Measurements from ENCODE around the gene TMEM225B. TPM values are rescaled to one million over a fixed set of nuclear protein-coding genes. Genes with fewer than 3 reads are reported as not detected.

The TMEM225B gene
- total RNA-seq, 2 experiments from 2014 or later = 0.98 to 1.7 TPM

GRCh38 chr7:99616359-99617191, 18.5 kb downstream of the TMEM225B start, which contains the start of gene ZSCAN25:
Gene ZSCAN25 (plus strand): TSS chr7:99616946. CDS start chr7:99619607, 2,661 bp downstream.
- intact Hi-C loops (cut with micrococcal nuclease) = loop anchor here (1.0 to 2.0 kb wide), 4 partner anchors 8 to 144 kb away; partner anchors contain the start of genes ZNF394 and ZNF789
- peaks cover 30% of the 10 kb centered on the region for H3K36me3 Mint-ChIP-seq (ENCODE audit: low read depth)
- CTCF ChIA-PET = interaction anchor here (0.7 to 2.4 kb wide), 9 partner anchors 13 to 300 kb away, joined by 3 to 8 read pairs (median 3); no protein-coding TSS in a partner anchor

GRCh38 chr7:99617192-99617781, 19.2 kb downstream of the TMEM225B start:
- Mint-ChIP-seq H3K27ac (peak overlapping the region; percentile 92), H3K9me3 (no peaks in the 10 kb centered on the region), H3K4me3 (peak overlapping the region; percentile 95), H3K36me3 (ENCODE audit: low read depth) (peaks cover 33% of the 10 kb centered on the region), H3K27me3 (ENCODE audit: low read depth) (no peaks in the 10 kb centered on the region), H3K4me1 (ENCODE audit: low read depth) (peaks cover 37% of the 10 kb centered on the region)
- CTCF ChIA-PET = interaction anchor here (0.7 to 2.4 kb wide), 5 partner anchors 13 to 299 kb away, joined by 3 to 8 read pairs (median 3); no protein-coding TSS in a partner anchor
- DNase-seq = no peak
- intact Hi-C loops (cut with micrococcal nuclease) = loop anchor here (2.0 kb wide), 2 partner anchors 54 to 144 kb away; partner anchors contain the start of gene ZNF789

More at GRCh38 chr7:99616359-99617191, 18.5 kb downstream of the TMEM225B start, which contains the start of gene ZSCAN25:
- peaks cover 35% of the 10 kb centered on the region for H3K4me1 Mint-ChIP-seq (ENCODE audit: low read depth)
- peak within 1 kb of the TSS; percentile 92 for H3K27ac Mint-ChIP-seq
- no peaks in the 10 kb centered on the region for H3K9me3 Mint-ChIP-seq
- DNase-seq = peak; percentile 91
- no peaks in the 10 kb centered on the region for H3K27me3 Mint-ChIP-seq (ENCODE audit: low read depth)
- peak within 1 kb of the TSS; percentile 95 for H3K4me3 Mint-ChIP-seq

GRCh38 chr7:99618726-99619125, 20.7 kb downstream of the TMEM225B start:
- Mint-ChIP-seq H3K4me3 (peak overlapping the region; percentile 95), H3K27ac (peak overlapping the region; percentile 92), H3K4me1 (ENCODE audit: low read depth) (peaks cover 52% of the 10 kb centered on the region), H3K36me3 (ENCODE audit: low read depth) (peaks cover 48% of the 10 kb centered on the region), H3K27me3 (ENCODE audit: low read depth) (no peaks in the 10 kb centered on the region), H3K9me3 (no peaks in the 10 kb centered on the region)
- no peak for DNase-seq
- intact Hi-C loops (cut with micrococcal nuclease) = no loop called here
- CTCF ChIA-PET = no interaction called here

DNA sequence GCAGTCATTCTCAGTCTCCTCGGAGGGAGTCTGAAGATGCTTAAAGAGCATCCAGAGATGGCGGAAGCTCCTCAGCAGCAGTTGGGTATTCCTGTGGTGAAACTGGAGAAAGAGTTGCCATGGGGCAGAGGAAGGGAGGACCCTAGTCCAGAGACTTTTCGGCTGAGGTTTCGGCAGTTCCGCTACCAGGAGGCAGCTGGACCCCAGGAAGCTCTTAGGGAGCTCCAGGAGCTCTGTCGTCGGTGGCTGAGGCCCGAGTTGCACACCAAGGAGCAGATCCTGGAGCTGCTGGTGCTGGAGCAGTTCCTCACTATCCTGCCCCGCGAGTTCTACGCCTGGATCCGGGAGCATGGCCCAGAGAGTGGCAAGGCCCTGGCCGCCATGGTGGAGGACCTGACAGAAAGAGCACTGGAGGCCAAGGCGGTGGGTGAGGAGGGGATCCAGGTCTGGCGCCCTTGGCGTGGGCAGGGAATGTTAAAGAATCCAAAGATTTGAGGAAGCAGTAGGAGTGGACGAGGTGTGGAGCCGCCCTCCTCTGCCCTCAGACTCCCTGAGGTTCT, 21.6 kb downstream of the TMEM225B start:
- Mint-ChIP-seq H3K4me3 (no peak overlapping the region), H3K27me3 (ENCODE audit: low read depth) (no peaks in the 10 kb centered on the region), H3K27ac (peak overlapping the region; percentile 92), H3K36me3 (ENCODE audit: low read depth) (peaks cover 57% of the 10 kb centered on the region), H3K9me3 (no peaks in the 10 kb centered on the region), H3K4me1 (ENCODE audit: low read depth) (peaks cover 61% of the 10 kb centered on the region)
- intact Hi-C loops (cut with micrococcal nuclease) = no loop called here
- no peak for DNase-seq
- CTCF ChIA-PET = no interaction called here

GRCh38 chr7:99621271-99621670, 23.2 kb downstream of the TMEM225B start:
- Mint-ChIP-seq H3K9me3 (no peaks in the 10 kb centered on the region), H3K4me1 (ENCODE audit: low read depth) (peaks cover 70% of the 10 kb centered on the region), H3K36me3 (ENCODE audit: low read depth) (peaks cover 72% of the 10 kb centered on the region), H3K4me3 (no peak overlapping the region), H3K27me3 (ENCODE audit: low read depth) (no peaks in the 10 kb centered on the region), H3K27ac (peak overlapping the region; percentile 96)
- intact Hi-C loops (cut with micrococcal nuclease) = no loop called here
- no peak for DNase-seq
- CTCF ChIA-PET = interaction anchor here (1.0 kb wide), 1 partner anchor 9 kb away, joined by 3 read pairs; no protein-coding TSS in a partner anchor

DNA sequence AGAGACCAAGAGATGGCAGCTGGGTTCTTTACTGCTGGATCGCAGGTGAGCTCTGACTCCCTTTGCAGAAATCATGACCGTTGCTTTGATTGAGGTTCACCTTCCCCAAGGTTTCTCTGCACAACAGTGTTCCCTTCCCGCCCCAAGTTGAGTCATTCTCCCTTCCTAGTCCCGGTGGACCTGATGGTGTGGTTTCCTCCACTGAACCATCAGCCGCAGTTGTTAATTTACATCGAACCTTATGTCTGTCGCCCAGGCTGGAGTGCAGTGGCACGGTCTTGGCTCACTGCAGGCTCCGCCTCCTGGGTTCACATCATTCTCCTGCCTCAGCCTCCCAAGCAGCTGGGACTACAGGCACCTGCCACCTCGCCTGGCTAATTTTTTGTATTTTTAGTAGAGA, 24.5 kb downstream of the TMEM225B start:
- DNase-seq = no peak
- Mint-ChIP-seq H3K4me1 (ENCODE audit: low read depth) (peaks cover 75% of the 10 kb centered on the region), H3K27ac (peak overlapping the region; percentile 96), H3K27me3 (ENCODE audit: low read depth) (no peaks in the 10 kb centered on the region), H3K4me3 (no peak overlapping the region), H3K36me3 (ENCODE audit: low read depth) (peaks cover 79% of the 10 kb centered on the region), H3K9me3 (no peaks in the 10 kb centered on the region)
- CTCF ChIA-PET = interaction anchor here (0.9 kb wide), 2 partner anchors 8 to 97 kb away, joined by 3 read pairs; no protein-coding TSS in a partner anchor
- intact Hi-C loops (cut with micrococcal nuclease) = no loop called here

GRCh38 chr7:99623091-99623693, 25.1 kb downstream of the TMEM225B start:
- H3K4me3 Mint-ChIP-seq = peak overlapping the region; percentile 91
- H3K4me1 Mint-ChIP-seq (ENCODE audit: low read depth) = peaks cover 69% of the 10 kb centered on the region
- intact Hi-C loops (cut with micrococcal nuclease) = loop anchor here (1.0 kb wide), 1 partner anchor 14 kb away; no protein-coding TSS in a partner anchor
- H3K9me3 Mint-ChIP-seq = no peaks in the 10 kb centered on the region
- CTCF ChIA-PET = no interaction called here
- peak overlapping the region; percentile 96 for H3K27ac Mint-ChIP-seq
- no peaks in the 10 kb centered on the region for H3K27me3 Mint-ChIP-seq (ENCODE audit: low read depth)
- peak; percentile 56 for DNase-seq
- peaks cover 79% of the 10 kb centered on the region for H3K36me3 Mint-ChIP-seq (ENCODE audit: low read depth)

DNA sequence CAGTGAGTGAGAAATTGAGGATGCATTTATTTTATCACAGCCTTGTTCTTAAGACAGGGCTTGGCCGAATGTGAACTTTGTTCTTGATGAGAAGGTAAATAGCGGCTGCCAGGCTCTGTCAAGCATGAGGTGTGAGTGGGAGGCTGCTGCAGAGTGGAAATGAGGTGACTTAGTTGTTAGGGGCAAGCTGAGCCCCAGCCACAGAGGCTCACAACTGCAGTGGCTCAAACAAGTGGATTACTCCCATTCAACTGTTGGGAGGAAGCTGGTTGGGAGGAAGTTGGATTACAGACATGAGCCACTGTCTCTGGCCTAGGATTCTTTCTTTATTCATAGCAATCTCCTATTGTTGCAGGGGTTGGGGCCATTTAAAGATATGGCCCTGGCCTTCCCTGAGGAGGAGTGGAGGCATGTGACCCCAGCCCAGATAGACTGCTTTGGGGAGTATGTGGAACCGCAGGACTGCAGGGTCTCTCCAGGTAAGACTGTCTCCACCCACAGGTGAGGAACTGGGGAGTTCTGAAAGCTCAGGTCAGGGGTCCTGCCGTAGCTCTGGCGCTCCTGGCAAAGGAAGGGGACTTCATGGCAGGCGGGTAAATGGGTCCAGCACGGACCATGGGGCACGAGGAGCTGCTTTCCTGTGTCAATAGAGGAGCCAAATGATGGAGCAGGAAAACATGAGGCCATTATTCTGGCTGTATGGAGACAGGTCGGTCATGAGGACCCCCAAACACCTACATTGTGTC, 25.8 kb downstream of the TMEM225B start:
- Mint-ChIP-seq H3K9me3 (no peaks in the 10 kb centered on the region), H3K36me3 (ENCODE audit: low read depth) (peaks cover 79% of the 10 kb centered on the region), H3K27me3 (ENCODE audit: low read depth) (no peaks in the 10 kb centered on the region), H3K4me1 (ENCODE audit: low read depth) (peaks cover 62% of the 10 kb centered on the region), H3K4me3 (peak overlapping the region; percentile 91), H3K27ac (peak overlapping the region; percentile 96)
- peak; percentile 67 for DNase-seq
- CTCF ChIA-PET = interaction anchor here (0.7 to 1.0 kb wide), 3 partner anchors 98 to 412 kb away, joined by 3 read pairs; no protein-coding TSS in a partner anchor
- intact Hi-C loops (cut with micrococcal nuclease) = loop anchor here (1.0 kb wide), 3 partner anchors 8 to 152 kb away; partner anchors contain the start of genes ZNF789 and ZSCAN25

DNA sequence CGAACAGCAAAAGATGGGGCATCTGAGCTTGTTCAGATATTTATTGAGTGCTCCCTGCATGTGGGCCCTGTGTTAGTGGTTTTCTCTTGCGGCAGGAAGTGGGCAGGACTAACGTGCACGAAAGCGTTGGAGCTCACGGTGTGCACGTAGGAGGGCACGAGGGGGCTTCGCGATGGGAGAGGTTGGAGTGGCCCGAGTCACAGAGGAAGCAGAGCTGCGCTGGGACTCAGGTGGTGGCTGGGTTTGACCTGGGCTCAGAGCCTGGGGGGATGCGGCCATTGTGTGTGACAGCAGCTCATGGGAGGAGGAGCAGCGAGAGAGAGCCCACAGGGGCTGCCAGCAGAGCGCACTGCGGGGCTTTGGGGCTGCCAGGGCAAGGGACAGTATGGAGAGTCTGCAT, 26.4 kb downstream of the TMEM225B start:
- peak; percentile 87 for DNase-seq
- Mint-ChIP-seq H3K4me3 (peak overlapping the region; percentile 91), H3K9me3 (no peaks in the 10 kb centered on the region), H3K27ac (peak overlapping the region; percentile 96), H3K27me3 (ENCODE audit: low read depth) (no peaks in the 10 kb centered on the region), H3K36me3 (ENCODE audit: low read depth) (peaks cover 77% of the 10 kb centered on the region), H3K4me1 (ENCODE audit: low read depth) (peaks cover 59% of the 10 kb centered on the region)
- CTCF ChIA-PET = interaction anchor here (0.6 to 1.0 kb wide), 5 partner anchors 99 to 411 kb away, joined by 3 to 4 read pairs (median 3); no protein-coding TSS in a partner anchor
- intact Hi-C loops (cut with micrococcal nuclease) = loop anchor here (1.0 kb wide), 2 partner anchors 8 to 152 kb away; partner anchors contain the start of genes ZNF789 and ZSCAN25

- Mint-ChIP-seq H3K9me3 (no peaks in the 10 kb centered on the region), H3K27ac (peak overlapping the region; percentile 96), H3K4me1 (ENCODE audit: low read depth) (peaks cover 65% of the 10 kb centered on the region), H3K4me3 (peak overlapping the region; percentile 91), H3K27me3 (ENCODE audit: low read depth) (no peaks in the 10 kb centered on the region), H3K36me3 (ENCODE audit: low read depth) (peaks cover 78% of the 10 kb centered on the region)
- no peak for DNase-seq
- intact Hi-C loops (cut with micrococcal nuclease) = no loop called here
- CTCF ChIA-PET = interaction anchor here (1.0 kb wide), 1 partner anchor 215 kb away, joined by 4 read pairs; no protein-coding TSS in a partner anchor
These were observed 27.3 kb downstream of the TMEM225B start for GRCh38 chr7:99625321-99625720.

GRCh38 chr7:99625961-99626360, 27.9 kb downstream of the TMEM225B start:
- peak overlapping the region; percentile 91 for H3K4me3 Mint-ChIP-seq
- CTCF ChIA-PET = no interaction called here
- peaks cover 71% of the 10 kb centered on the region for H3K4me1 Mint-ChIP-seq (ENCODE audit: low read depth)
- intact Hi-C loops (cut with micrococcal nuclease) = no loop called here
- H3K27me3 Mint-ChIP-seq (ENCODE audit: low read depth) = no peaks in the 10 kb centered on the region
- H3K9me3 Mint-ChIP-seq = no peaks in the 10 kb centered on the region
- peaks cover 82% of the 10 kb centered on the region for H3K36me3 Mint-ChIP-seq (ENCODE audit: low read depth)
- DNase-seq = no peak
- H3K27ac Mint-ChIP-seq = peak overlapping the region; percentile 96
